ENCODE data around the gene NRARP. TPM values are rescaled to one million over a fixed set of nuclear protein-coding genes. Genes with fewer than 3 reads are reported as not detected.

NRARP gene
- total RNA-seq, 1 experiment from 2014 or later = 23.8 TPM

DNA sequence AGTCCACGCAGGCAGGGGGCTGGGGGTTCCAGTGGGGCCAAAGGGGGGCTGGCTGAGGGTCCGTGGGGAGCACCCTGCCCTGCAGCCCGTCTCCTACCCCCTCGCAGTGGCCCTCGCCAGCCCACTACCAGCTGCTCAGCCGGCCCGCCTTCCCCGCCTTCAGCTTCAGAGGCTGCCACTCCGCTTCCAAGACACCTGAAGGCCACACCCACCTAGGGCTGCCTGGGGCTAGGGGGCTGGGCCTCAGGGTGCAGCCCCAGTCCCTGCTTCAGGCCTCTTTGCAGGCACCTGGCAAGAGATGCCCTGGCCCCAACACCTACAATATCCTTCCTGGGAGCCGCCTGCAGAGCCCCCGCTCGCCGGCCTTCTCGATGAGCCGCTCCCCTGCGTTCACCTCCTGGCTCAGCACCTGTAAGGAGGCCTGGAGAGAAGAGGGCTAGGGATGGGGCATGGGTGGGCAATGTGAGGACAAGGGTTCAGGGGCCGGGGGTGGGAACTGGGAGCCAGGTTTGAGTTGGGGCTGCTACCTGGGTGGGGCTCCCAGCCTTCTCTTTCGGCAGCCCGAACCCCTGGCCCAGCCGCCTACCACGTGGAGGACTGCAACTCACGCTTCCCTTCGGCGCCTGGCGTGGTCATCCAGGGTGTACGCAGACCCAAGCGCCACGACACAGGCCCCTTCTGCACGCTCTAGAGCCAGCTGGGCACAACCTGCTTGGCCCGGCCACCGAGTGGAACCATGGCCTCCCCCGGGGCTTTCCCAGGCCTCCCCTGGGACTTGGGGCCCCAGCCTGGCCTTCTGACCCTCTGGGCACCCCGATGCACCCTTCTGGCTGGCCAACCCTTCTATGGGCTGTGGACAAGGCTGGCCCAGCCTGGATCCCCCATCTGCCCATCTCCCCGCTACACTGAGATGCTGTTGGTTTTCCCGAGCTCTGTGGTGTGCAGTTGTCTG, 49.2 kb downstream of the NRARP start:
- Histone ChIP-seq H3K4me2 (ENCODE audit: insufficient read depth, insufficient read length, low read length) (no peak overlapping the region), H2BK120ac (ENCODE audit: low read depth, low read length, poor library complexity, severe bottlenecking) (no peak overlapping the region)
- WGBS (ENCODE audit: extremely low coverage, insufficient read length, low lambda C conversion rate) = no CpG with 5 or more reads among the region's 35 CpGs

More for the DNA sequence above, 49.2 kb downstream of the NRARP start:
- no peak overlapping the region for H3K9ac ChIP-seq (ENCODE audit: extremely low read depth, insufficient read length, low read length)
- H4K91ac ChIP-seq (ENCODE audit: insufficient read length, low read depth, low read length) = no peak overlapping the region
- TF ChIP-seq, protein P1, sequence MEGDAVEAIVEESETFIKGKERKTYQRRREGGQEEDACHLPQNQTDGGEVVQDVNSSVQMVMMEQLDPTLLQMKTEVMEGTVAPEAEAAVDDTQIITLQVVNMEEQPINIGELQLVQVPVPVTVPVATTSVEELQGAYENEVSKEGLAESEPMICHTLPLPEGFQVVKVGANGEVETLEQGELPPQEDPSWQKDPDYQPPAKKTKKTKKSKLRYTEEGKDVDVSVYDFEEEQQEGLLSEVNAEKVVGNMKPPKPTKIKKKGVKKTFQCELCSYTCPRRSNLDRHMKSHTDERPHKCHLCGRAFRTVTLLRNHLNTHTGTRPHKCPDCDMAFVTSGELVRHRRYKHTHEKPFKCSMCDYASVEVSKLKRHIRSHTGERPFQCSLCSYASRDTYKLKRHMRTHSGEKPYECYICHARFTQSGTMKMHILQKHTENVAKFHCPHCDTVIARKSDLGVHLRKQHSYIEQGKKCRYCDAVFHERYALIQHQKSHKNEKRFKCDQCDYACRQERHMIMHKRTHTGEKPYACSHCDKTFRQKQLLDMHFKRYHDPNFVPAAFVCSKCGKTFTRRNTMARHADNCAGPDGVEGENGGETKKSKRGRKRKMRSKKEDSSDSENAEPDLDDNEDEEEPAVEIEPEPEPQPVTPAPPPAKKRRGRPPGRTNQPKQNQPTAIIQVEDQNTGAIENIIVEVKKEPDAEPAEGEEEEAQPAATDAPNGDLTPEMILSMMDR (conservative IDR thresholded peaks at IDR 0.05) = no peak
- H4K20me1 ChIP-seq (ENCODE audit: control insufficient read depth, insufficient read depth, insufficient read length) = no peaks in the 10 kb centered on the region
- H3K18ac ChIP-seq (ENCODE audit: insufficient read length, low read depth, low read length) = no peak overlapping the region
- no peak overlapping the region for H3T11ph ChIP-seq (ENCODE audit: low read length)
- no peak overlapping the region for H3K23ac ChIP-seq (ENCODE audit: insufficient read length, low read depth, low read length)
- Mint-ChIP-seq H3K27me3 (ENCODE audit: low read depth) (peaks cover 20% of the 10 kb centered on the region), H3K9me3 (no peaks in the 10 kb centered on the region; a peak in 1 of 5 replicates), H3K4me1 (peaks cover 8 to 19% of the 10 kb centered on the region in 2 experiments), H3K4me3 (peak overlapping the region in 1 of 2 experiments; percentile 29; a peak in 1 of 5 replicates), H3K36me3 (ENCODE audit: insufficient read depth in 1 of 3, low read depth in 3 of 3) (peaks cover 7 to 12% (median 8%) of the 10 kb centered on the region in 3 experiments; a peak in 6 of 7 replicates), H3K27ac (no peak overlapping the region; a peak in 1 of 7 replicates)
- H3K27ac ChIP-seq (ENCODE audit: insufficient read length, low read depth, low read length) = no peak overlapping the region
- H3K9me3 ChIP-seq (ENCODE audit: control insufficient read depth, low read depth, low read length) = no peaks in the 10 kb centered on the region
- no peaks in the 10 kb centered on the region for H3K27me3 ChIP-seq (ENCODE audit: insufficient read depth, low read length)
- H2BK20ac ChIP-seq (ENCODE audit: low read depth, low read length, poor library complexity, severe bottlenecking) = no peak overlapping the region
- no peak overlapping the region for H2BK15ac ChIP-seq (ENCODE audit: low read depth, low read length)
- no peak overlapping the region for H3K4ac ChIP-seq (ENCODE audit: low read depth, low read length)
- DNase-seq = peak; percentile 69
- H3K4me1 ChIP-seq (ENCODE audit: insufficient read depth, low read length) = no peaks in the 10 kb centered on the region
- H4K8ac ChIP-seq (replicated peaks; ENCODE audit: insufficient read length, low read depth, low read length) = no peak overlapping the region
- H2BK12ac ChIP-seq (ENCODE audit: insufficient read length, low read depth, low read length) = no peak overlapping the region
- H3K79me1 ChIP-seq (ENCODE audit: insufficient read depth, low read depth, low read length, poor library complexity, severe bottlenecking) = peaks cover 5% of the 10 kb centered on the region
- H2AK5ac ChIP-seq (ENCODE audit: insufficient read length, low read length) = no peak overlapping the region
- H3K23me2 ChIP-seq (ENCODE audit: insufficient read length, low read depth, low read length, poor library complexity, severe bottlenecking) = peaks cover 14% of the 10 kb centered on the region
- no peak overlapping the region for H3K14ac ChIP-seq (ENCODE audit: insufficient read depth, low read length)
- H4K5ac ChIP-seq (ENCODE audit: insufficient read length, low read depth, low read length) = no peak overlapping the region
- H2BK5ac ChIP-seq (ENCODE audit: insufficient read length, low read length) = no peak overlapping the region
- no peak overlapping the region for H3K56ac ChIP-seq (ENCODE audit: insufficient read length, low read depth, low read length)
- peaks cover 6% of the 10 kb centered on the region; the same call in 1 of the 2 replicates for H3K79me2 ChIP-seq (ENCODE audit: insufficient read depth, low read length)
- H2AFZ ChIP-seq (ENCODE audit: low read length) = no peak overlapping the region
